ENCODE data around the gene STK39.

DNA sequence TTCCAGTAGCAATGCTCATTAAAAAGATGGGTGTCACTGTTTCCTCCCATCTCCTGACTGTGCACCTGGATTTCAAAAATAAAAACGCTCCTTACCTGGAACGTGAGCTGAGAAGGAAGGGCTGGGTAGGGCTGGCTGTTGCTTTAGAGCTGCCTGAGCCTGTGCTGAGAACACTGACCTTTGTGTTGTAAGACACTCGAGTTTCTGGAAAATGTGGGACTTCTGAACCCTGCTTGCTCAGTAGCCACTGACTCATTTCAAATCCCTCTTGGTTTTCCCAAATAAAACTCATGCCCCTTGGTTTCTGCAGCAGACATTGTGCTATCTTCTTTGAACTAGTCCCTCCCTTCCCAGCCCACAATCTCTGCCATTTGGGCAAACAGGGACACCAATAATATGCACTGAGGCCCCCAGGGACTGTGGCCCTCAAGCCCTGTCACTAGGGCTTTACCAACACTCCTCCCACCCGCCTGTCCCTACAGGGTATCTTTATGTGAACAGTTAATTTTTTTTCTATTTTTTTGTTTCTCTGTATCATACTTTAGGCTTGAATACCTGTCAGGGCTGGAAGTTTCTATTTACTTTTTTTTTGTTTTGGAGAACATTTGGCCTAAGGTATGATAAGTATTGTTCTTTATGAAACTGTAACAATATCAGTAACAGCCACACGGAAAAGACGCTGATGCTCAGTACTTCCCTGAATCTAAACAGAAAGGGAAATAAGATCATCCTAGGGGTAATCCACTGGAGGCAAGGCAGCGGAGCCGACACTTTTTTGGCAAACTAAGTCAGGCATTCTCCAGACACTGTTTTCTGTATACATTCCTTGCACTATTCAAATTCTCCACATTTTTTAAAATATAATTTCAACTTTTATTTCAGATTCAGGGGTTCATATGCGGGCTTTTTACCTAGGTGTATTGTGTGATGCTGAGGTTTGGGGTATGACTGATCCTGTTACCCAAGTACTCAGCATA, 280.2 kb downstream of the STK39 start:
- TF ChIP-seq POLR2A (IDR thresholded peaks at IDR 0.05) (no peak), EP300 (IDR thresholded peaks at IDR 0.05) (no peak), POLR2AphosphoS5 (IDR thresholded peaks at IDR 0.05) (no peak)
- TF ChIP-seq, protein P1, sequence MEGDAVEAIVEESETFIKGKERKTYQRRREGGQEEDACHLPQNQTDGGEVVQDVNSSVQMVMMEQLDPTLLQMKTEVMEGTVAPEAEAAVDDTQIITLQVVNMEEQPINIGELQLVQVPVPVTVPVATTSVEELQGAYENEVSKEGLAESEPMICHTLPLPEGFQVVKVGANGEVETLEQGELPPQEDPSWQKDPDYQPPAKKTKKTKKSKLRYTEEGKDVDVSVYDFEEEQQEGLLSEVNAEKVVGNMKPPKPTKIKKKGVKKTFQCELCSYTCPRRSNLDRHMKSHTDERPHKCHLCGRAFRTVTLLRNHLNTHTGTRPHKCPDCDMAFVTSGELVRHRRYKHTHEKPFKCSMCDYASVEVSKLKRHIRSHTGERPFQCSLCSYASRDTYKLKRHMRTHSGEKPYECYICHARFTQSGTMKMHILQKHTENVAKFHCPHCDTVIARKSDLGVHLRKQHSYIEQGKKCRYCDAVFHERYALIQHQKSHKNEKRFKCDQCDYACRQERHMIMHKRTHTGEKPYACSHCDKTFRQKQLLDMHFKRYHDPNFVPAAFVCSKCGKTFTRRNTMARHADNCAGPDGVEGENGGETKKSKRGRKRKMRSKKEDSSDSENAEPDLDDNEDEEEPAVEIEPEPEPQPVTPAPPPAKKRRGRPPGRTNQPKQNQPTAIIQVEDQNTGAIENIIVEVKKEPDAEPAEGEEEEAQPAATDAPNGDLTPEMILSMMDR (IDR thresholded peaks at IDR 0.05), result no peak
